Measurements from ENCODE around the gene OGFR. TPM values are rescaled to one million over a fixed set of nuclear protein-coding genes. Genes with fewer than 3 reads are reported as not detected.
"Not testable (repeated sequence)": the region's sequence is repeated elsewhere in the genome, so short reads cannot be mapped to it uniquely, and the experiment has no call there.

OGFR gene
- polyA plus RNA-seq, 3 donors: 26.8 to 34.9 (median 33.2) TPM

GRCh38 chr20:62834967-62835730, 30.5 kb downstream of the OGFR start:
- DNase-seq: no peak

- no peak for DNase-seq
Observed at GRCh38 chr20:62835931-62836861, 31.6 kb downstream of the OGFR start.

- no peak for DNase-seq
Observed at GRCh38 chr20:62836967-62837490, 32.4 kb downstream of the OGFR start.

GRCh38 chr20:62837790-62838127, 33.1 kb downstream of the OGFR start:
- no peak for DNase-seq

GRCh38 chr20:62838128-62838891, 33.7 kb downstream of the OGFR start:
- DNase-seq: no peak

GRCh38 chr20:62839261-62839660, 34.6 kb downstream of the OGFR start:
- no peak for DNase-seq

GRCh38 chr20:62839816-62840215, 35.2 kb downstream of the OGFR start:
- no peak for DNase-seq

GRCh38 chr20:62840244-62841197, 35.9 kb downstream of the OGFR start:
- DNase-seq: no peak

- no peak for DNase-seq
Observed at GRCh38 chr20:62841705-62842212, 37.1 kb downstream of the OGFR start.

GRCh38 chr20:62843656-62844055, 39.0 kb downstream of the OGFR start:
- DNase-seq: no peak

GRCh38 chr20:62844182-62844581, 39.5 kb downstream of the OGFR start:
- DNase-seq: no peak

GRCh38 chr20:62845416-62846160, 41.0 kb downstream of the OGFR start:
- no peak for DNase-seq

- DNase-seq: no peak
Observed at GRCh38 chr20:62846166-62846890, 41.7 kb downstream of the OGFR start.

GRCh38 chr20:62848917-62849316, 44.3 kb downstream of the OGFR start:
- not testable (repeated sequence) for DNase-seq

- no peak for DNase-seq
Observed at GRCh38 chr20:62849431-62849830, 44.8 kb downstream of the OGFR start.

- no peak for DNase-seq
Observed at GRCh38 chr20:62850333-62850974, 45.8 kb downstream of the OGFR start.

- no peak for DNase-seq
Observed at GRCh38 chr20:62852196-62852595, 47.6 kb downstream of the OGFR start.

GRCh38 chr20:62852841-62853240, 48.2 kb downstream of the OGFR start:
- DNase-seq: no peak

GRCh38 chr20:62853304-62853703, 48.7 kb downstream of the OGFR start:
- DNase-seq: not testable (repeated sequence)
